ENCODE results near the gene CXCL10.

DNA sequence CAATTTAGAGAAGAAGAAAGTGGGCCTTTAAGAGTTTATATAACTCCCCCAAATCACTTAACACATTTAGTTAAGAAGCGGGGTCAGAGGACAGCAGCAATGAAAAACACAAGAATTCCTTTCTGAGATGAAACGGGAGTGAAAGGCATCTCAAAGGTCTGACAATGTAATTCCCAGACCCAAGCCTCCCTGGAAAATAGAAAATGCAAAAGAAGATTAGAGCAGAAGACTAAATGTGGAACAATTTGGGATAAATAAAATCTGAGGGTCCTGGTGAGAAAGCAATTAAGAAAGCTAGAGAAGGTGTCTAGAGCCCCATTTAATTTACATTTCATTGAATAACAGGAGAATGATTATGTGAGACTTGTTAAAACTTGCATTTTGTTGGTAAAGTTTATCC is 32.1 kb upstream of the CXCL10 start:
- TF ChIP-seq, protein P1, sequence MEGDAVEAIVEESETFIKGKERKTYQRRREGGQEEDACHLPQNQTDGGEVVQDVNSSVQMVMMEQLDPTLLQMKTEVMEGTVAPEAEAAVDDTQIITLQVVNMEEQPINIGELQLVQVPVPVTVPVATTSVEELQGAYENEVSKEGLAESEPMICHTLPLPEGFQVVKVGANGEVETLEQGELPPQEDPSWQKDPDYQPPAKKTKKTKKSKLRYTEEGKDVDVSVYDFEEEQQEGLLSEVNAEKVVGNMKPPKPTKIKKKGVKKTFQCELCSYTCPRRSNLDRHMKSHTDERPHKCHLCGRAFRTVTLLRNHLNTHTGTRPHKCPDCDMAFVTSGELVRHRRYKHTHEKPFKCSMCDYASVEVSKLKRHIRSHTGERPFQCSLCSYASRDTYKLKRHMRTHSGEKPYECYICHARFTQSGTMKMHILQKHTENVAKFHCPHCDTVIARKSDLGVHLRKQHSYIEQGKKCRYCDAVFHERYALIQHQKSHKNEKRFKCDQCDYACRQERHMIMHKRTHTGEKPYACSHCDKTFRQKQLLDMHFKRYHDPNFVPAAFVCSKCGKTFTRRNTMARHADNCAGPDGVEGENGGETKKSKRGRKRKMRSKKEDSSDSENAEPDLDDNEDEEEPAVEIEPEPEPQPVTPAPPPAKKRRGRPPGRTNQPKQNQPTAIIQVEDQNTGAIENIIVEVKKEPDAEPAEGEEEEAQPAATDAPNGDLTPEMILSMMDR (IDR thresholded peaks at IDR 0.05), result no peak
- TF ChIP-seq POLR2A (IDR thresholded peaks at IDR 0.05), result no peak

Measured in uterus (tissue), 2 donors.